HEK293T (cell line): ENCODE data around the gene ZNF587B.
"Not testable (repeated sequence)": the region's sequence is repeated elsewhere in the genome, so short reads cannot be mapped to it uniquely, and the experiment has no call there.

Experiments
- BHLHE40 ChIP-seq: fragments of 450-650 bp; IDR thresholded peaks from 2 replicates; pipeline ENCODE4 v1.6.1; 2016; ENCODE audit warnings: mild to moderate bottlenecking, moderate library complexity, borderline replicate concordance
- FOXA1 ChIP-seq: fragments of 450-650 bp; IDR thresholded peaks from 2 replicates; pipeline ENCODE4 v1.6.1; 2016; ENCODE audit warnings: mild to moderate bottlenecking
- FOXK2 ChIP-seq: fragments of 450-650 bp; IDR thresholded peaks from 2 replicates; pipeline ENCODE4 v1.6.1; 2016; ENCODE audit warnings: mild to moderate bottlenecking

DNA sequence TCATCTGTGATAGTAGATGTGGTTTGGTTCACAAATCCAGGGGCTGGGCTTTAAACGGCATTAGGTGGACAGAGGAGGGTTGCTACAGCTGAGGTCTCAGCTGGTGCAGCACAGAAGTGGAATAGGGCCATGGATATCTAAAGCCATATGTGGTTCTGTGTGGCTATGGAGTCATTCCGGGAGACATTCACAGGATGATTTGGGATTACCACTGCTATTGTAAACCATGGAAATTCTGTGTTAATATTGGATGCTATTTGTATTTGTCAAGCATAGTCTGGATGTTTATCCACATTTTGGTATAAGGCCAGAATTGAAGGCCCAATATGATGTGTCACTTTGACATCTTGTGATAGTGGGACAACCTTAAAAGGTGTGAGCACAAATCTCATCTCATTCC, 6.9 kb upstream of the ZNF587B start:
- not testable (repeated sequence) for TF ChIP-seq FOXK2, BHLHE40, FOXA1
